ENCODE data around the gene ZSCAN16. TPM values are rescaled to one million over a fixed set of nuclear protein-coding genes. Genes with fewer than 3 reads are reported as not detected.

ZSCAN16 gene
- polyA plus RNA-seq, 1 experiment, result 2.3 TPM

DNA sequence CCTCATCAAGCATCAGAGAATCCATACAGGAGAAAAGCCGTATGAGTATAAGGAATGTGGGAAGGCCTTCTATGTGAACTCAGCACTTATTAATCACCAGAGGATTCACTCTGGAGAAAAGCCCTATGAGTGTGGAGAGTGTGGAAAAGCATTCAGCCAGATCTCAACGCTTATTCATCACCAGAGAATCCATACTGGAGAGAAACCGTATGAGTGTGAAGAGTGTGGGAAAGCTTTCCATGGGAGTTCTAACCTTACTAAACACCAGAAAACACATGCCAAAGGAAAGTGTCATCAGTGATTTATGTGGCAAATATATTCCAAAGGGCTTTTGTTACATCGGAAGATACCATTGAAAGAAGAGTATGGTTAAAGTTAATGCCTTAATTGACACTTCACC is 42.7 kb downstream of the ZSCAN16 start:
- peak; percentile 68 for DNase-seq (ENCODE audit: low read depth)
- POLR2A ChIA-PET, result no interaction called here
- Histone ChIP-seq H3K4me3 (ENCODE audit: low read depth, low read length) (no peak overlapping the region), H3K36me3 (ENCODE audit: control insufficient read depth, insufficient read depth, low read length) (no peaks in the 10 kb centered on the region), H3K27me3 (ENCODE audit: control insufficient read depth, insufficient read depth, low read length) (no peaks in the 10 kb centered on the region)
- TF ChIP-seq, protein P1, sequence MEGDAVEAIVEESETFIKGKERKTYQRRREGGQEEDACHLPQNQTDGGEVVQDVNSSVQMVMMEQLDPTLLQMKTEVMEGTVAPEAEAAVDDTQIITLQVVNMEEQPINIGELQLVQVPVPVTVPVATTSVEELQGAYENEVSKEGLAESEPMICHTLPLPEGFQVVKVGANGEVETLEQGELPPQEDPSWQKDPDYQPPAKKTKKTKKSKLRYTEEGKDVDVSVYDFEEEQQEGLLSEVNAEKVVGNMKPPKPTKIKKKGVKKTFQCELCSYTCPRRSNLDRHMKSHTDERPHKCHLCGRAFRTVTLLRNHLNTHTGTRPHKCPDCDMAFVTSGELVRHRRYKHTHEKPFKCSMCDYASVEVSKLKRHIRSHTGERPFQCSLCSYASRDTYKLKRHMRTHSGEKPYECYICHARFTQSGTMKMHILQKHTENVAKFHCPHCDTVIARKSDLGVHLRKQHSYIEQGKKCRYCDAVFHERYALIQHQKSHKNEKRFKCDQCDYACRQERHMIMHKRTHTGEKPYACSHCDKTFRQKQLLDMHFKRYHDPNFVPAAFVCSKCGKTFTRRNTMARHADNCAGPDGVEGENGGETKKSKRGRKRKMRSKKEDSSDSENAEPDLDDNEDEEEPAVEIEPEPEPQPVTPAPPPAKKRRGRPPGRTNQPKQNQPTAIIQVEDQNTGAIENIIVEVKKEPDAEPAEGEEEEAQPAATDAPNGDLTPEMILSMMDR (IDR thresholded peaks at IDR 0.05; ENCODE audit: insufficient read depth, low read depth, low read length), result no peak
- CTCF ChIA-PET, result interaction anchor here (0.7 to 1.4 kb wide), 2 partner anchors 10 to 12 kb away, joined by 3 read pairs; no protein-coding TSS in a partner anchor

DNA sequence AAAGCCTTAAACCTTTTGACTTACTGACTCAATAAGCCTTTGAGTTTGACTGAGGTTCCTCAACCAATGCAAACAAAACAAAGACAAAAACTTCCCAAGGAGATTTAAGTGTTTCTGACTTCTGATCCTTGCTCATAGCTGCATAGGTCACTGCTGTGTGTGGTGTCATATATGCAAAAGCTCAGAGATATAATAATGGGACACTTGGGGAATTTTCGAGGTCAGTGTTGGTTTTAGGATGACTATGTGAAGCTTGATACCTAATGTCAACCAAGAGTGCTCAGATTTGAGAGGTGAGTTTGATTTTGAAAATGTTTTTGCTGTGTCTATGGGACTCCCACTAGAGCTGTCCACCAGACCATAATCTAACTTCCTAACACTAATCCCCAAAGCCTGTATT is 43.5 kb downstream of the ZSCAN16 start:
- Histone ChIP-seq H3K4me3 (ENCODE audit: low read depth, low read length) (no peak overlapping the region), H3K27me3 (ENCODE audit: control insufficient read depth, insufficient read depth, low read length) (no peaks in the 10 kb centered on the region), H3K36me3 (ENCODE audit: control insufficient read depth, insufficient read depth, low read length) (no peaks in the 10 kb centered on the region)
- DNase-seq (ENCODE audit: low read depth), result no peak
- POLR2A ChIA-PET, result no interaction called here
- TF ChIP-seq, protein P1 (IDR thresholded peaks at IDR 0.05; ENCODE audit: insufficient read depth, low read depth, low read length), result no peak
- CTCF ChIA-PET, result no interaction called here

DNA sequence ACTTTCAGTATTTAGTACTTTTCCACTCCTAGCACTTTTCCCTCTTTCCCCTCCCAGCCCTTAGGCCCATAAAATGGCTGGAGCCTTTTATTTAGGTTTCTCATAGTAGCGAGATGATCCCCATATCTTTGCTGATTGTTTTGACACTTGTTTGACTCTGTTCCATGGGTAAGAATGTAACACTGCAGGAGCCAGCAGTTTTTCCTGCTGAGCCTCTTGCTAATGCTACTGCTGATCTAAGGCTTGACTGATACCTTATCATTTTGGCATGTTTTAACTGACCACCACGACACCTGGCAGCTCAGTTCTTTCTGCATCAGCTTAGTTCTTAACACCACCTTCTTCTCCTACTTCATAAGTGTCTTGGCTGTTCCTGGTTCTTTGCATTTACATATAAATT is 46.9 kb downstream of the ZSCAN16 start:
- Histone ChIP-seq H3K4me3 (ENCODE audit: low read depth, low read length) (no peak overlapping the region), H3K36me3 (ENCODE audit: control insufficient read depth, insufficient read depth, low read length) (no peaks in the 10 kb centered on the region), H3K27me3 (ENCODE audit: control insufficient read depth, insufficient read depth, low read length) (no peaks in the 10 kb centered on the region)
- ChIA-PET POLR2A (no interaction called here), CTCF (interaction anchor here (0.7 kb wide), 1 partner anchor 565 kb away, joined by 3 read pairs; no protein-coding TSS in a partner anchor)
- TF ChIP-seq, protein P1 (IDR thresholded peaks at IDR 0.05; ENCODE audit: insufficient read depth, low read depth, low read length), result no peak
- no peak for DNase-seq (ENCODE audit: low read depth)

DNA sequence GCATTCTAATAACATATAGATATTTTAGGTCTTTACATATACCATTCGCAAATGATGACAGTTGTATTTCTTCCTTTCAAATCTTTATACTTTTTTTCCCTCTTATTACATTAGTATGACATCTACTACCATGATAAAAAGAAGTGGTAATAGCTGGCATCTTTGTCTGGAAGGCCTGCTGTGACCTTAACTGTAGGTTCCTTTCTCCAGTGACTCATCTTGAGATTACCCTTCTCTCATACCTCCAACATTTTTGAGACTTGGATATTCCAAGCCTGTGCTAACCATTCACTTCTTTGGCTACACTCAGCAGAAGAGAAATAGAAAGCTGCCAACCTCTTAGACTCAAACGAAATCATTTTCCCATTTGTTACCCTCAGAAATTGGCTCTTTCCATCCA is 47.6 kb downstream of the ZSCAN16 start:
- TF ChIP-seq, protein P1 (IDR thresholded peaks at IDR 0.05; ENCODE audit: insufficient read depth, low read depth, low read length), result no peak
- H3K4me3 ChIP-seq (ENCODE audit: low read depth, low read length), result no peak overlapping the region
- H3K36me3 ChIP-seq (ENCODE audit: control insufficient read depth, insufficient read depth, low read length), result no peaks in the 10 kb centered on the region
- CTCF ChIA-PET, result no interaction called here
- DNase-seq (ENCODE audit: low read depth), result no peak
- POLR2A ChIA-PET, result no interaction called here
- no peaks in the 10 kb centered on the region for H3K27me3 ChIP-seq (ENCODE audit: control insufficient read depth, insufficient read depth, low read length)

DNA sequence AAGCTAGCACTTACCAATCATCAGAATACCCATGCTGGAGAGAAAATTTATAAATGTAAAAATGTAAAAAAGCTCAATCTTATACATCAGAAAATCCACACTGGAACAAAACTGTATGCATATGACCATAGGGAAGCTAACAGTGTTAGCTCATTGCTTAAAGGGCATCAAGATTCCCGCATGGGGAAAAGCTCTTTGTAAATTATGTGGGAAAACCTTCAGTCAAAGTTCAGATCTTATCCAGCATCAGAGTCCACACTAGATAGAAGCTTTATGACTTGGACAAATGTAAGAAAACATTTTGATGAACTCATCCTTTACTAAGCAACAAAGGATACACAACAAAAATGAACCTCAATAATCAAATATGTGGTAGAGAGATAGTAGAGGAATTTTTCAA is 52.0 kb downstream of the ZSCAN16 start:
- Histone ChIP-seq H3K36me3 (ENCODE audit: control insufficient read depth, insufficient read depth, low read length) (no peaks in the 10 kb centered on the region), H3K27me3 (ENCODE audit: control insufficient read depth, insufficient read depth, low read length) (no peaks in the 10 kb centered on the region), H3K4me3 (ENCODE audit: low read depth, low read length) (no peak overlapping the region)
- TF ChIP-seq, protein P1 (IDR thresholded peaks at IDR 0.05; ENCODE audit: insufficient read depth, low read depth, low read length), result no peak
- ChIA-PET CTCF (no interaction called here), POLR2A (no interaction called here)
- DNase-seq (ENCODE audit: low read depth), result no peak

Other genes starting within 250 kb of the ZSCAN16 start
- gene OR2B2, start 212.2 kb upstream of the ZSCAN16 start, polyA plus RNA-seq (2011; rRNA removed), result not detected in 2 replicates
- 0.09 TPM in 1 of 2 replicates, not detected in the other for gene OR2B6, start 167.4 kb upstream of the ZSCAN16 start, polyA plus RNA-seq (2011; rRNA removed)
- 0.10 and 0.38 TPM in 2 replicates for gene ZNF165, start 44.0 kb upstream of the ZSCAN16 start, polyA plus RNA-seq (2011; rRNA removed)
- 5.5 and 8.3 TPM in 2 replicates for gene ZKSCAN8, start 17.3 kb downstream of the ZSCAN16 start, polyA plus RNA-seq (2011; rRNA removed)
- gene ZSCAN9, start 100.7 kb downstream of the ZSCAN16 start, polyA plus RNA-seq (2011; rRNA removed), result 9.9 and 11.7 TPM in 2 replicates
- 3.0 and 3.3 TPM in 2 replicates for gene ZKSCAN4, start 127.7 kb downstream of the ZSCAN16 start, polyA plus RNA-seq (2011; rRNA removed)
- gene NKAPL, start 134.7 kb downstream of the ZSCAN16 start, polyA plus RNA-seq (2011; rRNA removed), result 0.72 TPM in 2 replicates
- gene ZSCAN26, start 142.5 kb downstream of the ZSCAN16 start, polyA plus RNA-seq (2011; rRNA removed), result 14.6 and 19.5 TPM in 2 replicates
- 3.1 and 3.4 TPM in 2 replicates for gene PGBD1, start 157.0 kb downstream of the ZSCAN16 start, polyA plus RNA-seq (2011; rRNA removed)
- gene ZSCAN31, start 211.5 kb downstream of the ZSCAN16 start, polyA plus RNA-seq (2011; rRNA removed), result 1.7 and 1.9 TPM in 2 replicates
- 2.1 and 2.9 TPM in 2 replicates for gene ZKSCAN3, start 225.3 kb downstream of the ZSCAN16 start, polyA plus RNA-seq (2011; rRNA removed)

Data from BJ (cell line).